HepG2 (cell line): ENCODE measurements around the gene PPFIA3. TPM values are rescaled to one million over a fixed set of nuclear protein-coding genes. Genes with fewer than 3 reads are reported as not detected.

Experiments used
- AKAP8 ChIP-seq: sonication (generic); formaldehyde crosslinking; IDR thresholded peaks from 2 replicates; pipeline ENCODE4 v1.5.1; 2020; ENCODE audit warnings: mild to moderate bottlenecking, missing genetic modification reagents
- DMAP1 ChIP-seq: IDR thresholded peaks from 2 replicates; pipeline ENCODE4 v1.6.1; 2016
- GPBP1L1 ChIP-seq: sonication (generic); formaldehyde crosslinking; IDR thresholded peaks from 2 replicates; pipeline ENCODE4 v1.5.0; 2020; ENCODE audit warnings: mild to moderate bottlenecking, missing genetic modification reagents
- IRX3 ChIP-seq: sonication (generic); formaldehyde crosslinking; IDR thresholded peaks from 2 replicates; pipeline ENCODE4 v1.8.1; 2023; ENCODE audit warnings: mild to moderate bottlenecking, low read depth, missing genetic modification reagents, borderline replicate concordance
- JUN ChIP-seq: sonication (generic); formaldehyde crosslinking; IDR thresholded peaks from 2 replicates; pipeline ENCODE4 v1.4.0; 2020; ENCODE audit warnings: mild to moderate bottlenecking, missing genetic modification reagents
- KLF16 ChIP-seq, 2 experiments: sonication (generic) in 1 of 2; formaldehyde crosslinking in 1 of 2; IDR thresholded peaks; 2 replicates each; pipeline versions ENCODE4 v1.6.1 to v1.8.0; 2016 to 2023; ENCODE audit warnings: missing genetic modification reagents in 2 of 2, missing compliant biosample characterization in 1 of 2
- MAFF ChIP-seq: IDR thresholded peaks from 2 replicates; pipeline ENCODE4 v1.6.1; 2011; ENCODE audit warnings: low read depth, low read length, improper control_type of control experiment
- NR2F2 ChIP-seq: IDR thresholded peaks from 2 replicates; pipeline ENCODE4 v1.6.1; 2012; ENCODE audit warnings: low read depth, inconsistent platforms, borderline replicate concordance
- PRDM10 ChIP-seq: sonication (generic); formaldehyde crosslinking; IDR thresholded peaks from 2 replicates; pipeline ENCODE4 v1.4.0; 2020; ENCODE audit warnings: low read depth, missing genetic modification reagents
- SNAPC2 ChIP-seq: sonication (generic); formaldehyde crosslinking; IDR thresholded peaks from 2 replicates; pipeline ENCODE4 v1.8.1; 2022; ENCODE audit warnings: mild to moderate bottlenecking, missing genetic modification reagents
- SPEN ChIP-seq: sonication (generic); formaldehyde crosslinking; IDR thresholded peaks from 2 replicates; pipeline ENCODE4 v1.5.1; 2020; ENCODE audit warnings: low read depth, mild to moderate bottlenecking, missing genetic modification reagents
- ZFP90 ChIP-seq: sonication (generic); formaldehyde crosslinking; IDR thresholded peaks from 2 replicates; pipeline ENCODE4 v1.8.0; 2022; ENCODE audit warnings: missing genetic modification reagents, mild to moderate bottlenecking, inconsistent platforms, borderline replicate concordance
- ZNF20 ChIP-seq: sonication (generic); formaldehyde crosslinking; IDR thresholded peaks from 2 replicates; pipeline ENCODE4 v1.4.0; 2020; ENCODE audit warnings: mild to moderate bottlenecking, moderate library complexity, missing genetic modification reagents
- polyA plus RNA-seq, 8 experiments: library from polyadenylated mRNA; depleted of rRNA in 3 of 8; stranded (reverse) in 7 of 8; unstranded in 1 of 8; fragments of >200 nt; fragmentation: Illumina TruSeq in 4 of 8; extraction: Trizol in 4 of 8; gene quantifications; 2 replicates each; pipeline versions ENCODE4 v1.2.1 to v1.2.3, GENCODE V29; 2011 to 2016; ENCODE audit warnings: low read depth in 4 of 8, missing spikeins in 1 of 8, mixed read lengths in 1 of 8; ENCODE audit not compliant: insufficient read depth in 1 of 8
- total RNA-seq, 5 experiments: library from RNA; depleted of rRNA; stranded (reverse); fragments of >200 nt; fragmentation: Illumina TruSeq; extraction: Trizol; gene quantifications; 2 replicates each; pipeline ENCODE4 v1.2.3, GENCODE V29; 2016; ENCODE audit warnings: low read depth in 1 of 5
- TF ChIP-seq, protein P1 (sequence below): sonication (generic); formaldehyde crosslinking; IDR thresholded peaks from 2 replicates; pipeline ENCODE4 v1.8.0; 2022; ENCODE audit warnings: mild to moderate bottlenecking, missing genetic modification reagents; ENCODE audit not compliant: insufficient replicate concordance
- TF ChIP-seq, protein P2 (sequence below): sonication (generic); formaldehyde crosslinking; IDR thresholded peaks from 2 replicates; pipeline ENCODE4 v1.9.0; 2021; ENCODE audit warnings: missing genetic modification reagents, borderline replicate concordance

Gene PPFIA3
- total and polyA plus RNA-seq, 2 of the 13 experiments (the other 11 are each of a cell fraction or from before 2014, with no cell fraction given), result 6.7 to 8.6 TPM

DNA sequence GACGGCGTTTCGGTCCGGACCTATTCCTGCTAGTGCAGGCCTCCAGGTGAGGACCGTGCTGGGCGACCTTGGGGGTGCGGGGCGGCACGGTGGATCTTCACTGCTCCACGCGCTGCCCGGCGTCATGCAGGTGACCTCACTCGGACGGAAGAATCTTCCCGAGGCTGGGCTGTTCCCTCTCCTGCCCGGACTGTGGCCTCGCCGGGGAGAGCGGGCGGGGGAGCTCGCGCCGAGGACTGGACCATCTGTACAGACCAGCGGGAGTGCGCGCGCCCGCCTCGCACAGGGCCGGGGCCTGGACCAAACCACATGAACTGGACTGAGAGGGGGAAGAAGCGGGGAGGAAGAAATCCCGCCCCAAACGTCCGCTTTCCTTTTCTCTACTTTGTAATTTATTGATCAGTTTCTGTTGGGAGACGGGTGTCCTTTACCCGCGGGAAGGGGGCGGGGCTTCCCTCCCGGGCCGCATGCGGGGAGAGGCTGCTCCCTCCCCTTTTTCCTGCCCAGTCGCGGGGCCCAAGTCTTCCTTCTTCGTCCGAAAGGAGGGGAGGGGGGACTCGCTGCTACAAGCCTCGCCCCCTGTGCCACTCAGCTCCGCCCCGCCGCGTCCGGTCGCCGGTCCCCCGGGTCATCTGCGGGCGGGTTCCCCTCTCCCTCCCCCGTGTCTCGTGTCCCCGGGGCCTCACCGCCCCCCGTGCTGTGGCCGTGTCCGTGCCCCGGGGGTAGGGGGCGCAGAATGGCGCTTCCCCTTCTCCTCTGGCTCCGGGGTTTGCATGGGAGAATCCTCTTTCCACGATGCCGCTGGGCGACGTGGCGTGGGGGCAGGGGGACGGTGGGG is 31.0 kb downstream of the PPFIA3 start (continued):
- TF ChIP-seq DMAP1 (CRISPR knock-in tag) (0 out of 2 replicates have a peak, but pooled peaks have one; percentile 18), ZFP90 (no peak; the same call in 1 of the 2 replicates), ZNF20 (CRISPR knock-in tag) (no peak), GPBP1L1 (no peak), SNAPC2 (CRISPR knock-in tag) (no peak), IRX3 (no peak), JUN (CRISPR knock-in tag) (0 out of 2 replicates have a peak, but pooled peaks have one; percentile 48), PRDM10 (CRISPR knock-in tag) (peak; percentile 98), KLF16 (CRISPR knock-in tag; IDR thresholded peaks at IDR 0.05) (no peak; a peak in 1 of 4 replicates), SPEN (peak; percentile 36; the same call in 1 of the 2 replicates), NR2F2 (no peak), AKAP8 (CRISPR knock-in tag) (no peak; the same call in 1 of the 2 replicates), MAFF (no peak)
- TF ChIP-seq, protein P1, sequence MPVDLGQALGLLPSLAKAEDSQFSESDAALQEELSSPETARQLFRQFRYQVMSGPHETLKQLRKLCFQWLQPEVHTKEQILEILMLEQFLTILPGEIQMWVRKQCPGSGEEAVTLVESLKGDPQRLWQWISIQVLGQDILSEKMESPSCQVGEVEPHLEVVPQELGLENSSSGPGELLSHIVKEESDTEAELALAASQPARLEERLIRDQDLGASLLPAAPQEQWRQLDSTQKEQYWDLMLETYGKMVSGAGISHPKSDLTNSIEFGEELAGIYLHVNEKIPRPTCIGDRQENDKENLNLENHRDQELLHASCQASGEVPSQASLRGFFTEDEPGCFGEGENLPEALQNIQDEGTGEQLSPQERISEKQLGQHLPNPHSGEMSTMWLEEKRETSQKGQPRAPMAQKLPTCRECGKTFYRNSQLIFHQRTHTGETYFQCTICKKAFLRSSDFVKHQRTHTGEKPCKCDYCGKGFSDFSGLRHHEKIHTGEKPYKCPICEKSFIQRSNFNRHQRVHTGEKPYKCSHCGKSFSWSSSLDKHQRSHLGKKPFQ, result peak; percentile 92
- TF ChIP-seq, protein P2, sequence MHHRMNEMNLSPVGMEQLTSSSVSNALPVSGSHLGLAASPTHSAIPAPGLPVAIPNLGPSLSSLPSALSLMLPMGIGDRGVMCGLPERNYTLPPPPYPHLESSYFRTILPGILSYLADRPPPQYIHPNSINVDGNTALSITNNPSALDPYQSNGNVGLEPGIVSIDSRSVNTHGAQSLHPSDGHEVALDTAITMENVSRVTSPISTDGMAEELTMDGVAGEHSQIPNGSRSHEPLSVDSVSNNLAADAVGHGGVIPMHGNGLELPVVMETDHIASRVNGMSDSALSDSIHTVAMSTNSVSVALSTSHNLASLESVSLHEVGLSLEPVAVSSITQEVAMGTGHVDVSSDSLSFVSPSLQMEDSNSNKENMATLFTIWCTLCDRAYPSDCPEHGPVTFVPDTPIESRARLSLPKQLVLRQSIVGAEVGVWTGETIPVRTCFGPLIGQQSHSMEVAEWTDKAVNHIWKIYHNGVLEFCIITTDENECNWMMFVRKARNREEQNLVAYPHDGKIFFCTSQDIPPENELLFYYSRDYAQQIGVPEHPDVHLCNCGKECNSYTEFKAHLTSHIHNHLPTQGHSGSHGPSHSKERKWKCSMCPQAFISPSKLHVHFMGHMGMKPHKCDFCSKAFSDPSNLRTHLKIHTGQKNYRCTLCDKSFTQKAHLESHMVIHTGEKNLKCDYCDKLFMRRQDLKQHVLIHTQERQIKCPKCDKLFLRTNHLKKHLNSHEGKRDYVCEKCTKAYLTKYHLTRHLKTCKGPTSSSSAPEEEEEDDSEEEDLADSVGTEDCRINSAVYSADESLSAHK (CRISPR knock-in tag), result 0 out of 2 replicates have a peak, but pooled peaks have one; percentile 2
